H1 (cell line): Measurements from ENCODE around the gene EXOC3L1. TPM values are rescaled to one million over a fixed set of nuclear protein-coding genes. Genes with fewer than 3 reads are reported as not detected.

ENCODE experiments used
- CTCF ChIA-PET: fragments of 300-600 bp; sonication (Branson Sonifier 250); formaldehyde crosslinking; loops from one replicate; lab custom pipeline; 2021; ENCODE audit not compliant: partially characterized antibody; lab: Charles Lee
- POLR2A ChIA-PET: fragments of 300-600 bp; sonication (Branson Sonifier 250); formaldehyde crosslinking; loops from one replicate; lab custom pipeline; 2021; ENCODE audit warnings: inconsistent platforms; ENCODE audit not compliant: partially characterized antibody; lab: Charles Lee
- DNase-seq, 2 experiments: peaks; one replicate each; pipeline versions ENCODE4 v3.0.0 to v3.0.0-alpha.2; 2010 to 2022; ENCODE audit warnings: low spot score in 2 of 2, low read depth in 1 of 2, mixed read lengths in 1 of 2
- FAIRE-seq: peaks from 2 replicates; lab custom pipeline; 2011; peaks lifted over from hg19 to GRCh38; lab: Jason Lieb, UNC
- H2AFZ ChIP-seq: 2 replicates; pipeline ENCODE4 v1.8.1; 2012; ENCODE audit warnings: low read length, inconsistent platforms
- H2AK5ac ChIP-seq: 2 replicates; pipeline ENCODE4 v1.6.1; 2013; ENCODE audit warnings: low read depth, low read length
- H2BK120ac ChIP-seq: replicated peaks from 2 replicates; pipeline ENCODE3; 2013; ENCODE audit warnings: low read depth, low read length, inconsistent platforms
- H2BK12ac ChIP-seq: 2 replicates; pipeline ENCODE4 v1.6.1; 2013; ENCODE audit warnings: low read depth, low read length
- H2BK15ac ChIP-seq: 2 replicates; pipeline ENCODE4 v1.6.1; 2013; ENCODE audit warnings: low read length
- H2BK20ac ChIP-seq: 2 replicates; pipeline ENCODE4 v1.6.1; 2013; ENCODE audit warnings: low read length
- H2BK5ac ChIP-seq: 2 replicates; pipeline ENCODE4 v1.6.1; 2013; ENCODE audit warnings: low read depth, low read length
- H3K14ac ChIP-seq: 2 replicates; pipeline ENCODE4 v1.6.1; 2013; ENCODE audit warnings: inconsistent platforms; ENCODE audit not compliant: insufficient read length
- H3K18ac ChIP-seq: 2 replicates; pipeline ENCODE4 v1.6.1; 2013; ENCODE audit warnings: low read length; ENCODE audit errors: extremely low read depth
- H3K23ac ChIP-seq: 2 replicates; pipeline ENCODE4 v1.6.1; 2013; ENCODE audit warnings: inconsistent platforms; ENCODE audit not compliant: insufficient read length
- H3K23me2 ChIP-seq: 2 replicates; pipeline ENCODE4 v1.6.1; 2013; ENCODE audit warnings: low read depth, low read length
- H3K27ac ChIP-seq: 2 replicates; pipeline ENCODE4 v1.6.1; 2011; ENCODE audit warnings: low read depth, low read length, inconsistent platforms
- H3K27me3 ChIP-seq, 4 experiments: replicated peaks in 1 of 4; 1 replicate in 1 of 4; 2 replicates in 3 of 4; pipeline versions ENCODE4 v1.6.1 to v1.8.1; 2011 to 2013; ENCODE audit warnings: low read length in 3 of 4, mild to moderate bottlenecking in 3 of 4, inconsistent platforms in 2 of 4, mixed read lengths in 2 of 4, moderate library complexity in 1 of 4; ENCODE audit not compliant: control insufficient read depth in 3 of 4, insufficient read depth in 3 of 4; ENCODE audit errors: extremely low read depth in 1 of 4
- H3K36me3 ChIP-seq, 4 experiments: 2 replicates each; pipeline versions ENCODE4 v1.6.1 to v1.8.1; 2011 to 2013; ENCODE audit warnings: mild to moderate bottlenecking in 4 of 4, low read length in 3 of 4, moderate library complexity in 2 of 4, control low read depth in 1 of 4, inconsistent platforms in 1 of 4; ENCODE audit not compliant: insufficient read depth in 4 of 4, control insufficient read depth in 2 of 4
- H3K4ac ChIP-seq: replicated peaks from 2 replicates; pipeline ENCODE3; 2013; ENCODE audit warnings: low read length, low read depth, mixed read lengths, inconsistent platforms; ENCODE audit not compliant: insufficient read length
- H3K4me1 ChIP-seq, 4 experiments: replicated peaks in 1 of 4; 1 replicate in 1 of 4; 2 replicates in 3 of 4; pipeline versions ENCODE4 v1.6.1 to v1.8.1; 2011 to 2013; ENCODE audit warnings: low read length in 3 of 4, inconsistent platforms in 2 of 4, mixed read lengths in 1 of 4; ENCODE audit not compliant: insufficient read depth in 4 of 4, control insufficient read depth in 3 of 4
- H3K4me2 ChIP-seq, 2 experiments: 2 replicates each; pipeline versions ENCODE4 v1.6.1 to v1.8.1; 2011 to 2013; ENCODE audit warnings: low read depth in 2 of 2, low read length in 2 of 2, control low read depth in 1 of 2, inconsistent platforms in 1 of 2, mild to moderate bottlenecking in 1 of 2; ENCODE audit not compliant: insufficient read depth in 1 of 2
- H3K4me3 ChIP-seq, 4 experiments: fragments of 200-600, 300-600 bp in 1 of 4; sonication (generic), shearing (Covaris generic), sonication (Bioruptor Twin) in 1 of 4; 2 replicates each; pipeline versions ENCODE4 v1.5.1 to v1.8.1; 2011 to 2016; ENCODE audit warnings: low read length in 4 of 4, low read depth in 3 of 4, control low read depth in 2 of 4, inconsistent platforms in 2 of 4, mild to moderate bottlenecking in 2 of 4, mixed read lengths in 1 of 4, moderate library complexity in 1 of 4; ENCODE audit not compliant: insufficient read depth in 2 of 4; ENCODE audit errors: extremely low read depth in 1 of 4
- H3K56ac ChIP-seq: replicated peaks from 2 replicates; pipeline ENCODE3; 2013; ENCODE audit warnings: low read depth, mild to moderate bottlenecking, mixed read lengths, low read length, inconsistent platforms; ENCODE audit not compliant: insufficient read length
- H3K79me1 ChIP-seq: 2 replicates; pipeline ENCODE4 v1.6.1; 2013; ENCODE audit warnings: low read depth, low read length, control low read depth
- H3K79me2 ChIP-seq, 2 experiments: 2 replicates each; pipeline versions ENCODE4 v1.6.1 to v1.8.1; 2012 to 2013; ENCODE audit warnings: low read length in 2 of 2, mild to moderate bottlenecking in 2 of 2, inconsistent platforms in 1 of 2; ENCODE audit not compliant: insufficient read depth in 2 of 2, control insufficient read depth in 1 of 2
- H3K9ac ChIP-seq, 4 experiments: replicated peaks in 1 of 4; 1 replicate in 1 of 4; 2 replicates in 3 of 4; pipeline versions ENCODE4 v1.6.1 to v1.8.1; 2011 to 2013; ENCODE audit warnings: low read depth in 3 of 4, low read length in 3 of 4, control low read depth in 2 of 4, mild to moderate bottlenecking in 2 of 4, moderate library complexity in 2 of 4, inconsistent platforms in 1 of 4; ENCODE audit errors: extremely low read depth in 1 of 4
- H3K9me3 ChIP-seq, 2 experiments: 2 replicates each; pipeline versions ENCODE4 v1.6.1 to v1.8.1; 2012 to 2013; ENCODE audit warnings: mild to moderate bottlenecking in 2 of 2, moderate library complexity in 2 of 2, control low read depth in 1 of 2, inconsistent platforms in 1 of 2, low read depth in 1 of 2, low read length in 1 of 2, mixed read lengths in 1 of 2; ENCODE audit not compliant: insufficient read depth in 2 of 2
- H4K20me1 ChIP-seq, 2 experiments: replicated peaks in 1 of 2; 2 replicates each; pipeline versions ENCODE3 to v1.8.1; 2011 to 2013; ENCODE audit warnings: inconsistent platforms in 2 of 2, low read length in 2 of 2, mild to moderate bottlenecking in 1 of 2; ENCODE audit not compliant: insufficient read depth in 2 of 2, control insufficient read depth in 1 of 2
- H4K5ac ChIP-seq: 2 replicates; pipeline ENCODE4 v1.6.1; 2013; ENCODE audit warnings: low read length, low read depth, mixed read lengths, inconsistent platforms; ENCODE audit not compliant: insufficient read length
- H4K8ac ChIP-seq: 2 replicates; pipeline ENCODE4 v1.8.0; 2013; ENCODE audit warnings: mild to moderate bottlenecking, moderate library complexity, low read length, inconsistent platforms; ENCODE audit not compliant: insufficient read depth; ENCODE audit errors: extremely low read depth
- H4K91ac ChIP-seq: replicated peaks from 2 replicates; pipeline ENCODE3; 2013; ENCODE audit warnings: low read length, mixed read lengths, inconsistent platforms; ENCODE audit not compliant: insufficient read length
- ASH2L ChIP-seq: fragments of 200-600, 300-600 bp; sonication (generic); IDR thresholded peaks from one replicate; pipeline ENCODE4 v1.7.1; 2017; ENCODE audit warnings: low read length
- SP2 ChIP-seq: IDR thresholded peaks from 2 replicates; pipeline ENCODE4 v1.6.1; 2012; ENCODE audit warnings: mild to moderate bottlenecking, low read length, inconsistent platforms
- SUZ12 ChIP-seq: fragments of 200-600 bp; sonication (generic); IDR thresholded peaks from 2 replicates; pipeline ENCODE4 v1.6.1; 2012; ENCODE audit warnings: mild to moderate bottlenecking, inconsistent platforms, low read length, moderate library complexity, mixed read lengths
- TAF7 ChIP-seq: optimal IDR thresholded peaks from 2 replicates; pipeline ENCODE3; 2011; ENCODE audit warnings: low read depth, mild to moderate bottlenecking, inconsistent platforms, low read length, moderate library complexity, borderline replicate concordance
- WGBS, 2 experiments: shearing (Covaris generic) in 1 of 2; methylation state at CpG; one replicate each; pipeline versions ENCODE4 v1.1.6 to v1.1.7; 2013 to 2015; ENCODE audit warnings: low lambda C conversion rate in 2 of 2, mixed read lengths in 2 of 2, inconsistent platforms in 1 of 2, low coverage in 1 of 2, missing lambda C conversion rate in 1 of 2; ENCODE audit not compliant: insufficient replicate concordance in 2 of 2, insufficient coverage in 1 of 2, insufficient read length in 1 of 2; ENCODE audit errors: extremely low coverage in 1 of 2, missing lambda C conversion rate in 1 of 2; 5-methylcytosine and 5-hydroxymethylcytosine counted together
- polyA plus RNA-seq, 7 experiments: library from polyadenylated mRNA; depleted of rRNA in 3 of 7; stranded (reverse) in 5 of 7; unstranded in 2 of 7; fragments of >200 nt in 5 of 7; fragments of 200-250 nt in 2 of 7; gene quantifications; 1 replicate in 5 of 7; 2 replicates in 1 of 7; 4 replicates in 1 of 7; pipeline versions ENCODE4 v1.2.1 to v1.2.3, GENCODE V29; 2011 to 2013; ENCODE audit warnings: missing spikeins in 2 of 7, mixed read lengths in 2 of 7
- total RNA-seq: library from RNA; stranded (reverse); fragmentation: NEBNext Ultra II Directional; extraction: Animal tissue kit (Norgen Biotek cat#: 25700); gene quantifications from 2 replicates; pipeline ENCODE4 v1.2.1, GENCODE V29; 2021

Gene EXOC3L1
- total and polyA plus RNA-seq, 2 of the 8 experiments (the other 6 are each of a cell fraction or from before 2014, with no cell fraction given): 1.3 TPM

- no peak overlapping the region for H3K14ac ChIP-seq
- no peaks in the 10 kb centered on the region for H3K9me3 ChIP-seq
- peak overlapping the region; percentile 27 to 57 (median 34); a peak in 5 of 8 replicates for H3K4me3 ChIP-seq
- peaks cover 0 to 34% (median 28%) of the 10 kb centered on the region in 4 experiments; a peak in 6 of 7 replicates for H3K4me1 ChIP-seq
- peak; percentile 6; the same call in 1 of the 2 replicates for TF ChIP-seq SUZ12
- TF ChIP-seq ASH2L: no peak
- no peak for TF ChIP-seq SP2
- TF ChIP-seq TAF7: no peak
- no peak overlapping the region for H3K9ac ChIP-seq
- no peak overlapping the region for H2BK5ac ChIP-seq
- no peak overlapping the region for H2AK5ac ChIP-seq
- H3K27me3 ChIP-seq: peaks cover 48 to 83% (median 80%) of the 10 kb centered on the region in 4 experiments
- DNase-seq: no peak
- peaks cover 26% of the 10 kb centered on the region for H3K23me2 ChIP-seq
- no peak overlapping the region for H2BK20ac ChIP-seq
- WGBS, 2 experiments: 55% methylated on average over 25 of the region's 31 CpGs; no CpG with 5 or more reads in 1 of the 2 experiments
- H3K23ac ChIP-seq: no peak overlapping the region
- H3K36me3 ChIP-seq: no peaks in the 10 kb centered on the region
- no peak overlapping the region for H4K91ac ChIP-seq
- ChIA-PET CTCF (interaction anchor here (0.6 to 19.3 kb wide), 16 partner anchors 9 to 772 kb away, joined by 3 to 291 read pairs (median 3); partner anchors contain the start of genes B3GNT9, CES3, EXOC3L1 and FBXL8), POLR2A (interaction anchor here (0.9 to 7.3 kb wide), 9 partner anchors 8 to 32 kb away, joined by 3 to 59 read pairs (median 4); partner anchors contain the start of genes B3GNT9, EXOC3L1, FBXL8 and HSF4)
- no peak overlapping the region; the same call in 1 of the 2 replicates for H3K18ac ChIP-seq
- no peak for FAIRE-seq
- H4K20me1 ChIP-seq: peaks cover 7 to 24% of the 10 kb centered on the region in 2 experiments
- H4K8ac ChIP-seq: no peak overlapping the region
- peaks cover 2% of the 10 kb centered on the region; the same call in 1 of the 2 replicates for H3K79me1 ChIP-seq
- H3K56ac ChIP-seq: no peak overlapping the region
- no peak overlapping the region for H4K5ac ChIP-seq
- no peaks in the 10 kb centered on the region for H3K79me2 ChIP-seq
- H2BK120ac ChIP-seq: no peak overlapping the region
- no peak overlapping the region for H2BK15ac ChIP-seq
- H2AFZ ChIP-seq: no peak overlapping the region
- no peak overlapping the region for H3K27ac ChIP-seq
- no peak overlapping the region for H2BK12ac ChIP-seq
- no peak overlapping the region for H3K4ac ChIP-seq
- peak overlapping the region; percentile 71 to 92 for H3K4me2 ChIP-seq
Observed at GRCh38 chr16:67174706-67175231, 15.2 kb downstream of the EXOC3L1 start.
